ENCODE results near the gene ZNF609.

GRCh38 chr15:64454282-64454681, 6.1 kb upstream of the ZNF609 start:
- TF ChIP-seq POLR2A (IDR thresholded peaks at IDR 0.05), result no peak
- TF ChIP-seq CTCF (IDR thresholded peaks at IDR 0.05), result no peak

All from body of pancreas (tissue), 4 donors.